ENCODE results near the gene PRAME.
"Not testable (repeated sequence)": the region's sequence is repeated elsewhere in the genome, so short reads cannot be mapped to it uniquely, and the experiment has no call there.

Gene PRAME

GRCh38 chr22:22509912-22510311, 49.2 kb downstream of the PRAME start:
- not testable (repeated sequence) for H3K27me3 Mint-ChIP-seq, H3K4me1 Mint-ChIP-seq, ATAC-seq, H3K4me3 Mint-ChIP-seq, DNase-seq
- Mint-ChIP-seq H3K36me3 (ENCODE audit: low read depth) (peaks cover 15% of the 10 kb centered on the region), H3K27ac (peak overlapping the region; percentile 57), H3K9me3 (peaks cover 15% of the 10 kb centered on the region)

GRCh38 chr22:22508274-22509176, 50.5 kb downstream of the PRAME start, which contains the start of gene ZNF280B:
ZNF280B (minus strand) TSS chr22:22508742; CDS start chr22:22489398, 19,344 bp downstream.
- DNase-seq = peak; percentile 88
- Mint-ChIP-seq H3K36me3 (ENCODE audit: low read depth) (peaks cover 23% of the 10 kb centered on the region), H3K4me3 (peak within 1 kb of the TSS; percentile 82), H3K4me1 (peaks cover 10% of the 10 kb centered on the region), H3K9me3 (peaks cover 15% of the 10 kb centered on the region), H3K27me3 (peaks cover 8% of the 10 kb centered on the region), H3K27ac (peak within 1 kb of the TSS; percentile 57)
- peak; percentile 95 for ATAC-seq

- Mint-ChIP-seq H3K9me3 (peaks cover 15% of the 10 kb centered on the region), H3K27me3 (peaks cover 8% of the 10 kb centered on the region), H3K27ac (peak overlapping the region; percentile 34), H3K36me3 (ENCODE audit: low read depth) (peaks cover 26% of the 10 kb centered on the region), H3K4me3 (peak overlapping the region; percentile 82), H3K4me1 (peaks cover 10% of the 10 kb centered on the region)
- ATAC-seq = peak; percentile 7
- DNase-seq = peak; percentile 3
Observed at GRCh38 chr22:22507743-22508273, 51.3 kb downstream of the PRAME start.

- H3K4me3 Mint-ChIP-seq = no peak overlapping the region
- H3K4me1 Mint-ChIP-seq = peaks cover 10% of the 10 kb centered on the region
- no peak for DNase-seq
- ATAC-seq = no peak
- H3K9me3 Mint-ChIP-seq = peaks cover 15% of the 10 kb centered on the region
- peaks cover 28% of the 10 kb centered on the region for H3K36me3 Mint-ChIP-seq (ENCODE audit: low read depth)
- no peak overlapping the region for H3K27ac Mint-ChIP-seq
- H3K27me3 Mint-ChIP-seq = no peaks in the 10 kb centered on the region
Observed at GRCh38 chr22:22506736-22507135, 52.3 kb downstream of the PRAME start.

- Mint-ChIP-seq H3K27ac (no peak overlapping the region), H3K9me3 (no peaks in the 10 kb centered on the region), H3K4me3 (no peak overlapping the region), H3K4me1 (no peaks in the 10 kb centered on the region), H3K27me3 (no peaks in the 10 kb centered on the region), H3K36me3 (ENCODE audit: low read depth) (peaks cover 16% of the 10 kb centered on the region)
- DNase-seq = no peak
- no peak for ATAC-seq
Observed at GRCh38 chr22:22498267-22498666, 60.8 kb downstream of the PRAME start.

All from activated naive CD8-positive, alpha-beta T cell treated with anti-CD3 and anti-CD28 coated beads, Interleukin-2, amount 50 U/mL, for 24 hours (primary cell).